Peyer's patch (tissue), 4 donors: Measurements from ENCODE around the gene SETD2.
"Not testable (repeated sequence)": the region's sequence is repeated elsewhere in the genome, so short reads cannot be mapped to it uniquely, and the experiment has no call there.

Experiments used
- POLR2A ChIP-seq, 2 donors: fragments of 450-650 bp; IDR thresholded peaks; one replicate each; pipeline ENCODE4 v1.5.1; 2017; ENCODE audit warnings: antibody characterized with exemption in 2 of 2, mild to moderate bottlenecking in 2 of 2, moderate library complexity in 2 of 2
- TF ChIP-seq, protein P1 (sequence below), 6 experiments: fragments of 450-650 bp in 4 of 6; fragments of 200-600 bp in 2 of 6; sonication (generic) in 1 of 6; IDR thresholded peaks; one replicate each; pipeline ENCODE4 v1.5.1; 2017 to 2019; ENCODE audit warnings: antibody characterized with exemption in 6 of 6, mild to moderate bottlenecking in 3 of 6, moderate library complexity in 1 of 6

- not testable (repeated sequence) for TF ChIP-seq POLR2A (IDR thresholded peaks at IDR 0.05)
- TF ChIP-seq, protein P1, sequence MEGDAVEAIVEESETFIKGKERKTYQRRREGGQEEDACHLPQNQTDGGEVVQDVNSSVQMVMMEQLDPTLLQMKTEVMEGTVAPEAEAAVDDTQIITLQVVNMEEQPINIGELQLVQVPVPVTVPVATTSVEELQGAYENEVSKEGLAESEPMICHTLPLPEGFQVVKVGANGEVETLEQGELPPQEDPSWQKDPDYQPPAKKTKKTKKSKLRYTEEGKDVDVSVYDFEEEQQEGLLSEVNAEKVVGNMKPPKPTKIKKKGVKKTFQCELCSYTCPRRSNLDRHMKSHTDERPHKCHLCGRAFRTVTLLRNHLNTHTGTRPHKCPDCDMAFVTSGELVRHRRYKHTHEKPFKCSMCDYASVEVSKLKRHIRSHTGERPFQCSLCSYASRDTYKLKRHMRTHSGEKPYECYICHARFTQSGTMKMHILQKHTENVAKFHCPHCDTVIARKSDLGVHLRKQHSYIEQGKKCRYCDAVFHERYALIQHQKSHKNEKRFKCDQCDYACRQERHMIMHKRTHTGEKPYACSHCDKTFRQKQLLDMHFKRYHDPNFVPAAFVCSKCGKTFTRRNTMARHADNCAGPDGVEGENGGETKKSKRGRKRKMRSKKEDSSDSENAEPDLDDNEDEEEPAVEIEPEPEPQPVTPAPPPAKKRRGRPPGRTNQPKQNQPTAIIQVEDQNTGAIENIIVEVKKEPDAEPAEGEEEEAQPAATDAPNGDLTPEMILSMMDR (IDR thresholded peaks at IDR 0.05): not testable (repeated sequence)
Observed at GRCh38 chr3:47031041-47031440, 132.9 kb downstream of the SETD2 start.
